Testis (tissue), 2 donors: ENCODE results near the gene TUBGCP3.

Experiments used
- CTCF ChIP-seq, 3 experiments: fragments of 450-650 bp in 2 of 3; fragments of 200-600 bp in 1 of 3; sonication (generic) in 1 of 3; IDR thresholded peaks; one replicate each; pipeline ENCODE4 v1.5.1; 2016 to 2019; ENCODE audit warnings: antibody characterized with exemption in 3 of 3, mild to moderate bottlenecking in 2 of 3, moderate library complexity in 1 of 3
- POLR2A ChIP-seq: fragments of 450-650 bp; IDR thresholded peaks from one replicate; pipeline ENCODE4 v1.6.1; 2017; ENCODE audit warnings: antibody characterized with exemption, mild to moderate bottlenecking, moderate library complexity

DNA sequence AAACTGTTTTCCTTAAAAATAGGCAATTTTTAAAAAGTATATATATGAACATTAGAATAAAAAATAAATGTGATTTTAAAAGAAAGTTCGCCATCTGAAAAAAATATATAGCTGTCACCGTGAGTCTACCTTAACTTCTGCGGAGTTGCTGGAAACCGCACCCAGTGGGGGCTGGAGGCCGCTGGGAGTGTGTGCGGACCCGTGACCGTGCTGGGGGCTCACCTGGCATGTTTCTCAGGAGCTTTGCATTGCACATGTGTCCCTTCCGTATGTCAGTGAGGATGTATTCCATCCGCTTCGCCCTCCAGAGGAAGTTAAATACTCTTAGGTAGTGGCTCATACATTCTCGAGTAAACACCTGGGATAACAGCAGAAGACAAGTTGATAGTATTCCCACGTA lies 71.7 kb downstream of the TUBGCP3 start:
- no peak for TF ChIP-seq CTCF (IDR thresholded peaks at IDR 0.05)
- no peak for TF ChIP-seq POLR2A
